Endometrial microvascular endothelial cells (primary cell): ENCODE data around the gene MAN2C1. TPM values are rescaled to one million over a fixed set of nuclear protein-coding genes. Genes with fewer than 3 reads are reported as not detected.
"Not testable (repeated sequence)": the region's sequence is repeated elsewhere in the genome, so short reads cannot be mapped to it uniquely, and the experiment has no call there.

Source experiments
- in situ Hi-C: cut with HindIII; loops from 2 replicates; pipeline ENCODE4 v1.10.0; 2017; ENCODE audit warnings: low sequenced_read_pairs, low pct_unique_long_range_greater_than_20kb; ENCODE audit errors: inconsistent ontology term
- total RNA-seq: library from RNA; depleted of rRNA; stranded (reverse); fragments of >200 nt; gene quantifications from one replicate; pipeline ENCODE4 v1.2.3, GENCODE V29; 2015; ENCODE audit errors: inconsistent ontology term

MAN2C1 gene
- total RNA-seq, 1 donor from 2014 or later: 90.7 TPM

- in situ Hi-C loops: no loop called here
Observed at GRCh38 chr15:75348562-75349350, 19.7 kb downstream of the MAN2C1 start.

GRCh38 chr15:75348034-75348561 is 20.3 kb downstream of the MAN2C1 start:
- in situ Hi-C loops: no loop called here

GRCh38 chr15:75347222-75348033 is 21.0 kb downstream of the MAN2C1 start:
- in situ Hi-C loops: no loop called here

- in situ Hi-C loops: no loop called here
Observed at GRCh38 chr15:75346796-75347221, 21.6 kb downstream of the MAN2C1 start, which contains the start of gene NEIL1. TSS of gene NEIL1 (plus strand) at chr15:75347039. CDS start at chr15:75348906, 1,867 bp downstream.

- in situ Hi-C loops: not testable (repeated sequence)
Observed at GRCh38 chr15:75343953-75344352, 24.5 kb downstream of the MAN2C1 start.

- in situ Hi-C loops: no loop called here
Observed at GRCh38 chr15:75342221-75342620, 26.2 kb downstream of the MAN2C1 start.

GRCh38 chr15:75339531-75340240 is 28.7 kb downstream of the MAN2C1 start:
- in situ Hi-C loops: no loop called here

GRCh38 chr15:75338661-75339240 is 29.7 kb downstream of the MAN2C1 start:
- in situ Hi-C loops: no loop called here

- in situ Hi-C loops: no loop called here
Observed at GRCh38 chr15:75335705-75336355, 32.6 kb downstream of the MAN2C1 start, which contains the start of gene COMMD4. TSS of gene COMMD4 (plus strand) at chr15:75336063. CDS start at chr15:75336090, 27 bp downstream.

GRCh38 chr15:75335313-75335704 is 33.1 kb downstream of the MAN2C1 start:
- in situ Hi-C loops: no loop called here

- in situ Hi-C loops: not testable (repeated sequence)
Observed at GRCh38 chr15:75333654-75334419, 34.6 kb downstream of the MAN2C1 start.

GRCh38 chr15:75332093-75332492 is 36.3 kb downstream of the MAN2C1 start:
- in situ Hi-C loops: not testable (repeated sequence)

GRCh38 chr15:75329571-75329970 is 38.8 kb downstream of the MAN2C1 start:
- in situ Hi-C loops: no loop called here

GRCh38 chr15:75328493-75329314 is 39.7 kb downstream of the MAN2C1 start:
- in situ Hi-C loops: no loop called here

- in situ Hi-C loops: no loop called here
Observed at GRCh38 chr15:75327491-75327890, 40.9 kb downstream of the MAN2C1 start.

- in situ Hi-C loops: no loop called here
Observed at GRCh38 chr15:75327005-75327404, 41.4 kb downstream of the MAN2C1 start.

- in situ Hi-C loops: no loop called here
Observed at GRCh38 chr15:75325922-75326321, 42.5 kb downstream of the MAN2C1 start.
